Esophagus squamous epithelium (tissue), 4 donors: ENCODE data around the gene WFDC6.

Source experiments
- CTCF ChIP-seq, 6 experiments: fragments of 450-650 bp in 4 of 6; fragments of 200-600 bp in 2 of 6; sonication (generic) in 2 of 6; IDR thresholded peaks; one replicate each; pipeline ENCODE4 v1.5.1; 2016 to 2019; ENCODE audit warnings: antibody characterized with exemption in 6 of 6, mild to moderate bottlenecking in 4 of 6, moderate library complexity in 4 of 6
- POLR2A ChIP-seq, 4 donors: fragments of 450-650 bp; IDR thresholded peaks; one replicate each; pipeline ENCODE4 v1.6.1; 2017; ENCODE audit warnings: antibody characterized with exemption in 4 of 4, mild to moderate bottlenecking in 4 of 4, moderate library complexity in 3 of 4

DNA sequence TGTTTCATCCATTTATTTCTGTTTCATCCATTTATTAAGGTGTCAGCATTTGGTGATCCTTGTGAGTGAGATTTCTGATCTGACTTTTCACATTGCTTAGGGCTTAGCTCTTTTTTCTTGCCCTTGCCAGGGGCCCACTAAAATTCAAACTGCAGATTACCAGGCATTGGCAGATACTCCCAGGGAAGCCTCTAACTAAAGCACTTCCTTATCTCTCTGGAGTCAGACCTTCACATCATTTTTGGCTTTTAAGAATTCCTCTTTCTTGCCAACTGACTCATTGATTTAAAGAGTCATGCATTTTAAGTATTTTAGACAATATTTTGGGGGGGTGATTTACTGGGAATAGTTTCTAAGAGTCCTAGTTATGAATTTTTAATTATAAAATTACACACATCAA, 42.4 kb upstream of the WFDC6 start:
- TF ChIP-seq CTCF (IDR thresholded peaks at IDR 0.05) (no peak), POLR2A (IDR thresholded peaks at IDR 0.05) (no peak)
